OCI-LY7 (cell line): ENCODE results near the gene SIPA1L3.

Experiments
- EZH2phosphoT487 ChIP-seq: fragments of 200-600 bp; sonication (generic); IDR thresholded peaks from 2 replicates; pipeline ENCODE4 v1.6.1; 2018; ENCODE audit warnings: low read depth, borderline replicate concordance, mild to moderate bottlenecking, mixed run types, antibody characterized with exemption, low read length, moderate library complexity, mixed read lengths
- TF ChIP-seq, protein P1 (sequence below): fragments of 200-600 bp; sonication (generic); conservative IDR thresholded peaks from 2 replicates; pipeline ENCODE4 v1.5.1; 2014; ENCODE audit warnings: mild to moderate bottlenecking, antibody characterized with exemption, low read length, moderate library complexity, mixed read lengths

DNA sequence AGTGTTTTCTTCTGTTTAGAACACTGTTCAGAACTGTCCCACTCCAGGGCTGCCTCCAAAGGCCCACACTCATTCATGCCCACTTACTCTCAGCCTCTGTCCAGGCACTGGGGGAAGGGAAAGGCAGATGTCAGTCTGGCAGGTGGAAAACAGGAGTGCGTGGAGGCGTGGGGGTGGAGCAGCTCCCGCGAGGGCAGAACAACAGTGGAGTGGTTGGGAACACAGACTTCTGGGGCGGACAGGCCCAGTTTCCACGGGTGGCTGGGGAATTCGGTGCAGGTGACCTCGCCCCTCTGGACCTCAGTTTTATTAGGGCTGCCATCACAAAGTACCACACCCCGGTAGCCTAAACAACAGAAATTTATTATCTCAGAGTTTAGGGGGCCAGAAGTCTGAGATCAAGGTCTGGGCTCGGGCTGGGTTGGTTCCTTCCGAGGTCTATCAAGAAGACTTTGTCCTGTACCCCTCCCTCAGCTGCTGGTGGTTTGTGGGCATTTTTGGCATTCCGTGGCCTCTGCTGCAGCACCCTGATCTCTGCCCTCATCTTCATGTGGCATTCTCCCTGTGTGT is 59.7 kb downstream of the SIPA1L3 start:
- TF ChIP-seq, protein P1, sequence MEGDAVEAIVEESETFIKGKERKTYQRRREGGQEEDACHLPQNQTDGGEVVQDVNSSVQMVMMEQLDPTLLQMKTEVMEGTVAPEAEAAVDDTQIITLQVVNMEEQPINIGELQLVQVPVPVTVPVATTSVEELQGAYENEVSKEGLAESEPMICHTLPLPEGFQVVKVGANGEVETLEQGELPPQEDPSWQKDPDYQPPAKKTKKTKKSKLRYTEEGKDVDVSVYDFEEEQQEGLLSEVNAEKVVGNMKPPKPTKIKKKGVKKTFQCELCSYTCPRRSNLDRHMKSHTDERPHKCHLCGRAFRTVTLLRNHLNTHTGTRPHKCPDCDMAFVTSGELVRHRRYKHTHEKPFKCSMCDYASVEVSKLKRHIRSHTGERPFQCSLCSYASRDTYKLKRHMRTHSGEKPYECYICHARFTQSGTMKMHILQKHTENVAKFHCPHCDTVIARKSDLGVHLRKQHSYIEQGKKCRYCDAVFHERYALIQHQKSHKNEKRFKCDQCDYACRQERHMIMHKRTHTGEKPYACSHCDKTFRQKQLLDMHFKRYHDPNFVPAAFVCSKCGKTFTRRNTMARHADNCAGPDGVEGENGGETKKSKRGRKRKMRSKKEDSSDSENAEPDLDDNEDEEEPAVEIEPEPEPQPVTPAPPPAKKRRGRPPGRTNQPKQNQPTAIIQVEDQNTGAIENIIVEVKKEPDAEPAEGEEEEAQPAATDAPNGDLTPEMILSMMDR, result no peak
- no peak for TF ChIP-seq EZH2phosphoT487
